Measurements from ENCODE around the gene VPS13A.
"Not testable (repeated sequence)": the region's sequence is repeated elsewhere in the genome, so short reads cannot be mapped to it uniquely, and the experiment has no call there.

Gene VPS13A

GRCh38 chr9:77305622-77306400 lies 128.5 kb downstream of the VPS13A start:
- no peak for DNase-seq

- DNase-seq, result no peak
These were observed 129.8 kb downstream of the VPS13A start for GRCh38 chr9:77307166-77307565.

- no peak for DNase-seq
These were observed 138.7 kb downstream of the VPS13A start for GRCh38 chr9:77316058-77316457.

- no peak for DNase-seq
These were observed 147.7 kb downstream of the VPS13A start for GRCh38 chr9:77325058-77325457.

GRCh38 chr9:77328102-77328501 lies 150.8 kb downstream of the VPS13A start:
- no peak for DNase-seq

- no peak for DNase-seq
These were observed 192.7 kb downstream of the VPS13A start for GRCh38 chr9:77370064-77370463.

- DNase-seq, result no peak
These were observed 196.9 kb downstream of the VPS13A start for GRCh38 chr9:77374266-77374665.

GRCh38 chr9:77375956-77376532 lies 198.7 kb downstream of the VPS13A start:
- no peak for DNase-seq

GRCh38 chr9:77384406-77384805 lies 207.1 kb downstream of the VPS13A start:
- DNase-seq, result no peak

GRCh38 chr9:77386187-77386586 lies 208.9 kb downstream of the VPS13A start:
- no peak for DNase-seq

GRCh38 chr9:77391834-77392233 lies 214.5 kb downstream of the VPS13A start:
- DNase-seq, result no peak

- no peak for DNase-seq
These were observed 215.0 kb downstream of the VPS13A start for GRCh38 chr9:77392328-77392727.

- DNase-seq, result not testable (repeated sequence)
These were observed 221.2 kb downstream of the VPS13A start for GRCh38 chr9:77398581-77398980.

GRCh38 chr9:77399964-77400363 lies 222.6 kb downstream of the VPS13A start:
- DNase-seq, result no peak

- DNase-seq, result no peak
These were observed 225.0 kb downstream of the VPS13A start for GRCh38 chr9:77402286-77402685.

- no peak for DNase-seq
These were observed 225.9 kb downstream of the VPS13A start for GRCh38 chr9:77403239-77403638.

- not testable (repeated sequence) for DNase-seq
These were observed 231.2 kb downstream of the VPS13A start for GRCh38 chr9:77408521-77408920.

- no peak for DNase-seq
These were observed 240.2 kb downstream of the VPS13A start for GRCh38 chr9:77417566-77417965.

- DNase-seq, result no peak
These were observed 240.9 kb downstream of the VPS13A start for GRCh38 chr9:77418226-77418625.

GRCh38 chr9:77420641-77421040 lies 243.3 kb downstream of the VPS13A start:
- no peak for DNase-seq

- DNase-seq, result no peak
These were observed 244.4 kb downstream of the VPS13A start for GRCh38 chr9:77421506-77422265.

GRCh38 chr9:77422969-77423368 lies 245.6 kb downstream of the VPS13A start:
- DNase-seq, result no peak

- no peak for DNase-seq
These were observed 246.5 kb downstream of the VPS13A start for GRCh38 chr9:77423841-77424240.

GRCh38 chr9:77424993-77425392 lies 247.7 kb downstream of the VPS13A start:
- DNase-seq, result no peak
